ENCODE results near the gene GRB10.
"Not testable (repeated sequence)": the region's sequence is repeated elsewhere in the genome, so short reads cannot be mapped to it uniquely, and the experiment has no call there.

Gene GRB10

DNA sequence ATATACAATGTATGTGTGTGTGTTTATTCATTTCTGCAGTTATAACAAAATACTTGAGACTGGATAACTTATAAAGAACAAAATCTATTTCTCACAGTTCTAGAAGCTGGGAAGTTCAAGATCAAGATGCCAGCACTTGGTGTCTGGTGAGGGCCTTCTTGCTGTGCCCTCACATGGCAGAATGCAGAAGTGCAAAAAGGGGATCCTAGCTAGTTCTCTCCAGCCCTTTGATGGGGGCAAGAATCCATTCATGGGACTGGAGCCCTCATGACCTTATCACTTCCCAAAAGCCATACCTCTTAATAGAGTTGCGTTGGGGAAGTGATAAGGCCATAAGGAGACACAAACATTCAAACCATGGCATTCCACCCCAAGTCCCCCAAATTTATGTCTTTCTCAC is 8.4 kb downstream of the GRB10 start:
- no peak for DNase-seq

GRCh38 chr7:50773071-50773470 is 9.6 kb downstream of the GRB10 start:
- not testable (repeated sequence) for DNase-seq

DNA sequence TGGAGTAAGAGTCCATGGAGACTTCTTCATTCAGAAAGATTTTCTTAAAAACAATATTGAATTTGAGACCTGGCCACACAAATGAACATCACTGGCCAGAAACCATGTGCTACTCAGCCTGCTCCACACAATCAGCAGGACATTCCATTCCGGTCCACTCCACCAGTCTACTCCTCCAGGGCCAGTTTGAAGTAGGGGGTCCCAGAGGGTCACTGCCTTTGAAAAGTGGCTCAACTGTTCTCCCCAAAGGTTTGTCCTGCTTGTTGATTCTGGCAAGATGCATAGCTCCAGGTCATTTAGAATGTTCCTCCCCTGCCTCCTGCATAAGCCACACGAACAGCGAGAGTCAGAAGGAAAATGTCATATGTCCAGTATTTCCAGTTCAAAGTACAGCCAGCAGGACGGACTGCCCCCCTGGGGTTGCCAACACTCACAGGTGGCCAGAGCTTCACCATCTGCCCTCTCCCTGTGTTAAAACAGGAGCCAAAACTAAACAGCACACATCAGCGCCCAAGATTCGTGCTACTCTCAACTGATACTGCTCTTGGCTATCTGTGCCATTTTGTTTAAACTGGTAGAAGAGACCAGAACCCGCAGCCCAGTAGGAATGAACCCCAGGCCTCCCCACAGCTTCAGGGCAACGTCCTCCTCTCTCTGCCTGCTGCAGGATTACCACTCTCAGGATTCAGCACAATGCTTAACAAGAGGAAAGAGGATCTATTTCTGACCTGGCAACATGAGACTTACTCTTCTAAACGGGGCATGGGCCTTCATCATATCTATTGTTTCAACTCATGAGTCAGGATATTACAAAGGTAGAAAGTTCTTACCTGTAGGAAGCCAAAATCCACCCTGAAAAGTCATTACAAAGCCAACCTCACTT is 11.3 kb downstream of the GRB10 start:
- no peak for DNase-seq

DNA sequence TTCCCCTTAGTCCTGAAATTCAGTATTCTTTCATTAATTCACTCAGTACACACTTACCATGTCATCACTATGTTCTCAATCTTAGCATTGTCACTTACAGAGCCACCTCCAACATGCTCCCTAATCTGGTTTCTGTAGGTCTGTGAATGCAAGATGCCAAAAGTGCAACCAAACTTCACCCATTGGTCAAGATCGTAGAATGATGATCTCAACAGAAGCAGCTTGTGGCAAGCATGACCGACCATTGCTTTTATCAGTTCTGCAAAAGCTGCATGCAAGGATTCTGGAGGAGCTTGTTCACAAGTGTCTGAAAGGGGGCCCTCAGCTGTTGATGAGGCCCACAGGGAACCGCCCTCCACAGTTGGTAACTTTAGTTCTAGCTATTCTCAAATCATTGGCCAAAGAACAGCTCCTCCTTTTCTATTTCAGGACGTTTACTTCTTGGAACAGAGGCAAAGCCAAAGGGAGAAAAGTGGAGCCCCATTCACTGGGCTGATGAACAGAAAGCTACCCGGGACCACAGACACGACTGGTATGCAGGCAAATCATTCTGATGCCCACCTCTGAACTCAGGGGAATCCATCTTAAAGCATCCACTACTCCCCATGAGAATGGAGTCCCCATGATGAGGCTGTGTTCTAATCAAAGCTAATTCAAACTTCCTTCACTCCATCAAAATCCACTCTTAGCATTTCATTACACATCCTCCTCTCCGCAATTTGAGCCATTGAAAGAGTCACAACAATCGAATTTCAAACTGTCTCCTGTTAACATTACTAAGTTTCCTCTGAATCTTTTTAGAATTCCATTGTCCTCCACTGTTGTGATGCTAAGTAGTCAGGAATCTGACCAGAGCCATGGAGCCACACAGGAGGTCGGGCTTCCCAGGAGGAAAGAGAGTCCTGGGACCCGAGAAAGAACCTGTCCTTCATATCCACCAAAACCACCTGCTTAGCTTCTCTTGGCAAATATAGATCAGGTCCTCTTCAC is 13.9 kb downstream of the GRB10 start:
- DNase-seq = no peak

GRCh38 chr7:50766849-50767207 is 15.9 kb downstream of the GRB10 start:
- DNase-seq = no peak

DNA sequence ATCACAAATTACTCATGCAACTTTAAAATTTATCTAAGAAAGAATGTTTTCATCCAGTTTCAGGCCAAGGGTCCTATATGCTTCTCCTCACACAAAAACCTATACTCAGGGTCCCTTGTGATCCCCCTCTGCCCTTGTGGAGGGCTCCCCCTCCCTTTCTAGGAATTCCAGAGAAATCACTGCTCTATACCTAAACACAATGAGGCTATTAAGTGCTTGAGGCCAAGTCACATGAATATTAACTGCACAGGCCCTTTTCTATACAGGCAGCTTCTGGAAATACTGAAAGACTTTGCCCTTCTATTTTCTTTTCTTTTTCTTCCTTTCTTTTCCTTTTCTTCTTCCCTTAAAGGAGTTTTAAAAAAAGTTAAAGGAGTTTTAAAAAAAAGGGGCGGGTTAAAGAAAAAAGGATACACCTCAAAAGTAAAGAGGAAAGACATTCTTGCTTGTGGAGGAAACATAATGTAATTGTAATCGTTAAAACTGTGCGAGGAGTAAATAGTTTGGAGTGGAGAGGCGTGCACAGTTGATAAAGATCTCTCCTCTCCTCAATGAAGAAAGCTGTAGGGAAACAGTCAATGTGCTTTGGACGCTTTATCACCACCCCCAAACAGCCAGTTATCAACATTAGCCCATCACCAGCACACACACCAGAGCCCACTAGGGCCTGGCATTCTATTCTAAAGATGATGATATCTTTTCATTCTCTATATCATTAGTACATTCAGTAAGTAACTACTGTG is 16.4 kb downstream of the GRB10 start:
- DNase-seq = no peak

- no peak for DNase-seq
Measured at GRCh38 chr7:50762337-50762736, 20.4 kb downstream of the GRB10 start.

- DNase-seq = no peak
Measured at GRCh38 chr7:50761713-50762112, 21.0 kb downstream of the GRB10 start.

DNA sequence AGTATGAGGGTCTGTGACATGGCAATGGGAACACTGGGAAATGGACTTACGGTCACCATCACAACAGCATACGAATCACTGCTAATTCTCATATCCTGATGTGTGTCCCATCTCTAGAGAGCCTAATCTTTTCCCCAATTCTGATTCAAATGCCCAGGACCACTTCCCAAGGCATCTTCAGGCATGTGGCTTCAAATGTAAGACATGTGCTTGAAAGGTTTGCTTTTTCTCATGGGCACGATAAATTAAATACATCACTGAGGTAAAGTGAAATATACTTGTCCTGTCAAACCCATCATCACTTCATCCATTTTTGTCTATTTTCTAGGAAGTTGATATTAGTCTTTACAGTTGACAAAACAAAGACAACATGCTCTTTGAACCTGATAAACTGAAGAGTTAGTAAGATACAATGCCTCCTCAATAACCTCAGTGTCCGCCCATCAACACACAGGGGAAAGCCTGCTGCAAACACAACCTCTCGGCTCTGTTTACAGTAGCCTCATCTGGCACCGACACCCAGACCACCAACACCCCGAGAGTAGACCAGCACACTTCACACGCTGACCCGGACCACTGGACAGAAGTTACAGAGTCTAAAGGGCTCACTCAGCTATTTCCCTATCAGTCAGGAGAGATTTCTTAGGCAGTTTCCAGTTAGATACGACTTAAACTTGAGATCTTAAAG is 24.8 kb downstream of the GRB10 start:
- DNase-seq = no peak

- no peak for DNase-seq
Measured at GRCh38 chr7:50756180-50756579, 26.5 kb downstream of the GRB10 start.

GRCh38 chr7:50754684-50755083 is 28.0 kb downstream of the GRB10 start:
- DNase-seq = no peak

DNA sequence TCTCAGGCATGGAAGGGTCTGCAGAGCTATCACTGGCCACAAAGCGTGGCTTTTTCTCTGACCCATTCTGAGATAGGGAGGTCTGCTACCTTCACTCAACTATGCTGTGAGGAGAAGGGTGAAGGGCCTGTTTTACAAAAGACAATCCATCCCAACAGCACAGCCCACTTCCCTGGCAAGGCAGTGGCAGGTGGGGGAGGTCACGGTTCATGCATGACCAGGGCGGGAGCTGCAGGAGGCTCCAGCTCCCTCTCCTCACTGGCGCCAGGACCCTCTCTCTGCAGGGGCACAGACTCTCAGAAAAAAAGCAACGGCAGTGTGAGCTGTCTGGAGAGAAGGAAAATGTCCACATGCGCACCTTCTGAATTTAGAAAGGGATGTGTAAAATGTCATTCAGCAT is 28.5 kb downstream of the GRB10 start:
- DNase-seq = peak; percentile 82

- DNase-seq = no peak
Measured at GRCh38 chr7:50752422-50752821, 30.3 kb downstream of the GRB10 start.

GRCh38 chr7:50751146-50751545 is 31.6 kb downstream of the GRB10 start:
- DNase-seq = no peak

GRCh38 chr7:50749896-50750295 is 32.8 kb downstream of the GRB10 start:
- no peak for DNase-seq

DNA sequence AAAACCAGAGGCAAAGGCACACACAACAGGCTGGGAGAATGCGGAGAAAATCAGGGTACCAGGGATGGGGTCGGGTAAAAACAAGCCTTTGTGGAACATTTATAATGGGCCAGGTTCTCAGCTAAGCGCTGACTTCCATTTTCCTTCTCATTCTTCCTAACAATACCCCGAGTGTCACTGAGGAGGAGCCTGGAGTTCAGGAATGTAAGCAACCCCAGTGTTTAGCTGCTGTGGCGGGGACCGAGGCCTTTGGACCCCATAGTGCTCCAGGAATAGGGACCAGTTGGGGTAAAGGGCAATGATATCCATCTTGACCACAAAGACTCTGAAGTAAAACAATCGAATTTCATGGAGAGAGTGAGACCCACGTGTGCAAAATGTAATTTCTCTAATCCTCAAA is 34.2 kb downstream of the GRB10 start:
- DNase-seq = no peak

GRCh38 chr7:50745835-50746234 is 36.9 kb downstream of the GRB10 start:
- DNase-seq = no peak

- DNase-seq = no peak
Measured at GRCh38 chr7:50745336-50745735, 37.4 kb downstream of the GRB10 start.

DNA sequence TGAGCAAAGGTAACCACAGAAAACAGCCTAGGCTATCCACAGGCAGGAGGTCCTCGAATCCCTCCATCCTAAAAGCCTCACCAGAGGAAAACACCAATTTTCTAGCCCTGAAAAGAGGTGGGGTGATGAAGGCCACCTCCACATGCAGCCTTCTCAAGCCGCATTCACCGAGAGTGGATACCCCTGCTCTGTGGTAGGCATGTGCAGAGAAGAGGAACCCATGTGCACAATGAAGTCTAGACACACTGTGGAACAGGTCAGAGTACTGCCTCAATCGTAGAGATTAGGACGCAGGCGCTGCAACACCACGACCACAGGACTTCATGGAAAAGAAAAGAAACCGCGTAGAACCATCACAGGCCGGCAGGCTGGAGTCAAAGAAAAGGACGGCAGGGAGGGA is 38.8 kb downstream of the GRB10 start:
- DNase-seq = no peak

GRCh38 chr7:50743016-50743415 is 39.7 kb downstream of the GRB10 start:
- DNase-seq = no peak

- no peak for DNase-seq
Measured at GRCh38 chr7:50742401-50742800, 40.3 kb downstream of the GRB10 start.

DNA sequence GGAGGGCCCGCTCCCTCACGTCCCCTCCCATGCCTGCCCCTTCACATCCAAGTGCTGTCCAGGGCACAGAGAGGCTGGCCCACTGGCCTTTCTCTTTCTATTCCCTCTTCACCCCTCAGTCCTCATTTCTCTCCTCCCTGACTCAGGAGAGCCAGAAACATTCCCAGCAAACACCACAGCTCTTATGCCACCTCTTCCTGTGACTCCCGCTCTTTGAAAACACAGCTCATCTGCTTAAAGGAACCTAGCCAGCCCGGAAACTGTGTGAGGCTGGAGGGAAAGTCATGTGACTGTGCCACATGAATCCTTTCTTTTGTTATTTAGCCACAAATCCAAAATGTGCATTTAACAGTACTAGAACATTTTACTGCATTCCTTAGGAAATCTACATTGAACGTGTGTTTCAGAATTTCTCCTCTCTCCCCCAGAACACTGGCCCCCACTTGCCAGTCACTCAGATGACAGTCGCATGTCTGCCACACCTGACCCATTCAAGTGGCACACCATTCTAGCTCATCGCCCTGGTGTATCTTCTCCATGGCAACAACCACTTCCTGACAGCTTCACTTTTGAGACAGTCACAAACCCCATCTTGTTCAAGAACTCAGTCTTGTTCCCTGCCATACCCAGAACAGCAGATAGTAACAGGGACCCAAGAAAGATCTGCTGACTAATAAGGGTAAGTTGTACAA is 42.8 kb downstream of the GRB10 start:
- no peak for DNase-seq

All from DMS79 (cell line).